Measurements from ENCODE around the gene ZNF599. TPM values are rescaled to one million over a fixed set of nuclear protein-coding genes. Genes with fewer than 3 reads are reported as not detected.

ZNF599 gene
- polyA plus RNA-seq, 1 donor: 11.1 TPM

- Histone ChIP-seq H3K27me3 (ENCODE audit: control insufficient read depth, insufficient read depth, low read length) (no peaks in the 10 kb centered on the region), H3K27ac (ENCODE audit: low read length) (no peak overlapping the region), H3K4me3 (ENCODE audit: low read length) (no peak overlapping the region), H3K36me3 (ENCODE audit: control insufficient read depth, insufficient read depth, low read length) (no peaks in the 10 kb centered on the region), H3K4me1 (ENCODE audit: control insufficient read depth, insufficient read depth, low read length) (no peaks in the 10 kb centered on the region), H3K9me3 (ENCODE audit: control insufficient read depth, low read depth, low read length) (peaks cover 23% of the 10 kb centered on the region)
- DNase-seq: no peak
Measured at GRCh38 chr19:34715357-34715756, 57.7 kb downstream of the ZNF599 start.

GRCh38 chr19:34713262-34713637 lies 59.8 kb downstream of the ZNF599 start:
- Histone ChIP-seq H3K4me1 (ENCODE audit: control insufficient read depth, insufficient read depth, low read length) (no peaks in the 10 kb centered on the region), H3K4me3 (ENCODE audit: low read length) (no peak overlapping the region), H3K27me3 (ENCODE audit: control insufficient read depth, insufficient read depth, low read length) (no peaks in the 10 kb centered on the region), H3K36me3 (ENCODE audit: control insufficient read depth, insufficient read depth, low read length) (no peaks in the 10 kb centered on the region), H3K27ac (ENCODE audit: low read length) (no peak overlapping the region), H3K9me3 (ENCODE audit: control insufficient read depth, low read depth, low read length) (peaks cover 23% of the 10 kb centered on the region)
- DNase-seq: no peak
- WGBS (ENCODE audit: insufficient coverage, low lambda C conversion rate): no CpG with 5 or more reads among the region's 2 CpGs

- H3K36me3 ChIP-seq (ENCODE audit: control insufficient read depth, insufficient read depth, low read length): no peaks in the 10 kb centered on the region
- WGBS (ENCODE audit: insufficient coverage, low lambda C conversion rate): 0% methylated on average over 2 of the region's 11 CpGs
- H3K27me3 ChIP-seq (ENCODE audit: control insufficient read depth, insufficient read depth, low read length): no peaks in the 10 kb centered on the region
- no peak overlapping the region for H3K27ac ChIP-seq (ENCODE audit: low read length)
- H3K4me3 ChIP-seq (ENCODE audit: low read length): no peak overlapping the region
- H3K9me3 ChIP-seq (ENCODE audit: control insufficient read depth, low read depth, low read length): peaks cover 23% of the 10 kb centered on the region
- DNase-seq: peak; percentile 52 to 53
- H3K4me1 ChIP-seq (ENCODE audit: control insufficient read depth, insufficient read depth, low read length): no peaks in the 10 kb centered on the region
Measured at GRCh38 chr19:34712395-34713261, 60.4 kb downstream of the ZNF599 start.

GRCh38 chr19:34711890-34712289 lies 61.1 kb downstream of the ZNF599 start:
- Histone ChIP-seq H3K27ac (ENCODE audit: low read length) (no peak overlapping the region), H3K27me3 (ENCODE audit: control insufficient read depth, insufficient read depth, low read length) (no peaks in the 10 kb centered on the region), H3K4me3 (ENCODE audit: low read length) (no peak overlapping the region), H3K4me1 (ENCODE audit: control insufficient read depth, insufficient read depth, low read length) (no peaks in the 10 kb centered on the region), H3K36me3 (ENCODE audit: control insufficient read depth, insufficient read depth, low read length) (no peaks in the 10 kb centered on the region), H3K9me3 (ENCODE audit: control insufficient read depth, low read depth, low read length) (peaks cover 23% of the 10 kb centered on the region)
- DNase-seq: no peak
- no CpG with 5 or more reads among the region's 6 CpGs for WGBS (ENCODE audit: insufficient coverage, low lambda C conversion rate)

Other genes with a start within 250 kb of the ZNF599 start
- gene SCGB2B2, start 96.1 kb downstream of the ZNF599 start, polyA plus RNA-seq: 0.64 TPM
- 58.8 TPM for gene ZNF302, start 95.5 kb downstream of the ZNF599 start, polyA plus RNA-seq
- 26.6 TPM for gene ZNF181, start 39.0 kb downstream of the ZNF599 start, polyA plus RNA-seq
- gene ZNF30, start 153.7 kb upstream of the ZNF599 start, polyA plus RNA-seq: 7.4 TPM
- 5.1 TPM for gene ZNF792, start 191.0 kb upstream of the ZNF599 start, polyA plus RNA-seq
- gene GRAMD1A, start 227.1 kb upstream of the ZNF599 start, polyA plus RNA-seq: 53.2 TPM

All from large intestine (tissue), 3 donors.